ENCODE results near the gene USP11.
"Not testable (repeated sequence)": the region's sequence is repeated elsewhere in the genome, so short reads cannot be mapped to it uniquely, and the experiment has no call there.

The USP11 gene

DNA sequence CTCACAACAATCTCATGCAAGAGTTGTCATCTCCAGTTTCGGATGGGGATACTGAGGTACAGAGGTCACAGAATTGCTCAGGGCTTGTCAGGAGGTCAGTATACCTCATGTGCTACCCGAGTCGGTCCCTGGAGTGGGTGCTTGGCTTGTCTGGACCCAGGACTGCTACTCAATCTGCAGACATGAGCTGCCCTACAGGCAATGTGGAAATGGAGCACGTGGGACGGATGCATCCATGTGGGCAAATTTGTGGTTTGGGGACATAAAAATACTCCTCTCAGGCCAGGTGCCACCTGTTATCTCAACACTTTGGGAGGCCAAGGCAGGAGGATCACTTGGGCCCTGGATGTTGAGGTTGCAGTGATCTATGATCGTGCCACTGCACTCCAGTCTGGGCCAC lies 15.8 kb downstream of the USP11 start:
- no peak for DNase-seq

GRCh38 chrX:47250017-47250347 lies 17.2 kb downstream of the USP11 start:
- no peak for DNase-seq

GRCh38 chrX:47257620-47258019 lies 24.8 kb downstream of the USP11 start:
- not testable (repeated sequence) for DNase-seq

DNA sequence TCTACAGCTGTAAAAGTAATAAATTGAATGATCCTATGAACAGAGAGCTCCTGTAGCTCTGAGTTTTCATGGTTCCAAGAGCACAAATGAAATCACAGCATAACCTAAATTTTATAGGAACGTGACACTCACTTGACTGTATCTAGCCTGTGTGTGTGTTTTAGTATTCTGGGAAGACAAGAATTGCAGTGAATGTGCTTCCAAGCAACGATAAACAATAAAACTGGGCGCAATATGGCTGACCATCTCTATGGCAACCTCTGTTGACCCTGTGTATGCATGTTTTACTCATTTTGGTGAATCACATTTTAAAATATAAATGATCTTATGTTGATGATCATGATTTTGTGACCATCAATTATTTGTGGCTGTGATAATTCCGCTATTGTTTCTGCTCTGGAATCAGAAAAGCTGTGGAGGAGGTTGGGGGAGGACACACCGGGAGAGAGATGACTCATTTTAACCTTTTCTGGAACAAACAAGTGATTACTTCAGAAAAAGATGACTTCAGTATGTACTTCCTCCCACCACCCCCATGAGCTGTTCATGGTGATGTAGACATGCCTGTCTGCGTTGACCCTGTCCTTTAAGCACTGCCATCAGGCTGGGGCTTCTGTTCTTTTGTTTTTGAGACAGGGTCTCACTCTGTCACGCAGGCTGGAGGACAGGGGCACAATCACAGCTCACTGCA lies 31.8 kb downstream of the USP11 start:
- DNase-seq, result no peak

- DNase-seq, result no peak
Observed at GRCh38 chrX:47266643-47267042, 33.8 kb downstream of the USP11 start.

- DNase-seq, result no peak
Observed at GRCh38 chrX:47272013-47272408, 39.2 kb downstream of the USP11 start.

DNA sequence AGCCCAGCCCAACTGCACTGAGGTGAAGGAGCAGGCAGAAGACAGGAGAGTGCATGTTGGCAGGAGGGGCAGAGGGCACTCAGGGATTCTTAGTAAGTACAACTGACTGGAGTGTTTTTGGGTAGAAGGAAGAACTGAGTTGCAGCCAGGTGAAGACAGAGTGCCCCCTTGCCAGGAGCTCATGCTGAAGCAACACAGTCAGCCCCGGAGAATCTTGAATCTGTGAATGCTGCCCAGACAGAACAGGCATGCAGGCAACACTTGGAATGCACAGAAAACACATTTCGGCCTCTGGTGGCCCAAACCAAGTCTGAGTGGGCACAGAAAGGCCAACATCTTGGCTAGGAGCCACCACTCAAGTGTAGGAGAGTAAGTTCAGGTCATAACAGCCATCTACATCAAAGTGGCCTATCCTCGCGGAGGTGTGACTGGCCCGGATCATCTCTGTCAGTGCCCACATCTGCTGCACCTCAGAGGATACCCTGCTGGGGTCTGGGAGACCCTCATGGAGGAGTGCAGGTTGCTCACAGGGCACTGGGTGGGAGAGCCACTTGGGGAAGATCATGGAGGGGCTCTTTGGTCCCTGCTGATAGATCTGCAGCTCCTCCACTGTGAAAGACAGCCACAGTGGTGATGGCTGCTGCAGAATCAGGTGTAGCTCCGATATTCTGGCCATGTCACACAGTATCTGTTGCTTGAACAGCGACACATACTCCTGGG lies 40.4 kb downstream of the USP11 start:
- no peak for DNase-seq

DNA sequence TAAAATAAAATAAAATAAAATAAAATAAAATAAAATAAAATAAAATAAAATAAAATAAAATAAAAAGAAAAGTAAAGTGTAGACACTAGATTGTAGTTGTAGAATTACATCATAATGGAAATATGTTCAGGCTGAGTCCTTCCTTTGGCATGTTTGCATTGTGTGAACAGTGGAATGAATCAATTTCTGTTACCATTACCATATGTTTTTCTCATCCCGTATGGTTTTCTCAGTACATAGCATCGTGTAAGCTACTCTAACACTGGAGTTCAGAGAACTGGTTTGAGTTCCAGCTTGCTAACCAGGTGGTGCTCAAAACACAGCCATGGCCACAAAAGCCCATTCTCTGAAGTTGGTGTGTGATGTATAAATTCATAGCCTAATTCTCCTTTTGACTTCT lies 45.9 kb downstream of the USP11 start:
- DNase-seq, result no peak

- DNase-seq, result no peak
Observed at GRCh38 chrX:47283015-47283771, 50.4 kb downstream of the USP11 start.

DNA sequence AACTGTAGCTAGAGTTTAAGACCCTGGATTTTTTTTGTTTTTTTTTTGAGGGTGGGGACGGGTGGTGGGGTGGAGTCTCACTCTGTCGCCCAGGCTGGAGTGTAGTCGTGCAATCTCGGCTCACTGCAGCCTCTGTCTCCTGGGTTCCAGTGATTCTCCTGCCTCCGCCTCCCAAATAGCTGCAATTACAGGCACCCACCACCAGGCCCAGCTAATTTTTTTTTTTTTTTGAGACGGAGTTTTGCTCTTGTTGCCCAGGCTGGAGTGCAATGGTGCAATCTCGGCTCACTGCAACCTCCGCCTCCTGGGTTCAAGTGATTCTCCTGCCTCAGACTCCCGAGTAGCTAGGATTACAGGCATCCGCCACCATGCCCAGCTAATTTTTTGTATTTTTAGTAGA lies 51.8 kb downstream of the USP11 start:
- not testable (repeated sequence) for DNase-seq

GRCh38 chrX:47285836-47286320 lies 53.1 kb downstream of the USP11 start:
- no peak for DNase-seq

- DNase-seq, result no peak
Observed at GRCh38 chrX:47293106-47293505, 60.3 kb downstream of the USP11 start.

DNA sequence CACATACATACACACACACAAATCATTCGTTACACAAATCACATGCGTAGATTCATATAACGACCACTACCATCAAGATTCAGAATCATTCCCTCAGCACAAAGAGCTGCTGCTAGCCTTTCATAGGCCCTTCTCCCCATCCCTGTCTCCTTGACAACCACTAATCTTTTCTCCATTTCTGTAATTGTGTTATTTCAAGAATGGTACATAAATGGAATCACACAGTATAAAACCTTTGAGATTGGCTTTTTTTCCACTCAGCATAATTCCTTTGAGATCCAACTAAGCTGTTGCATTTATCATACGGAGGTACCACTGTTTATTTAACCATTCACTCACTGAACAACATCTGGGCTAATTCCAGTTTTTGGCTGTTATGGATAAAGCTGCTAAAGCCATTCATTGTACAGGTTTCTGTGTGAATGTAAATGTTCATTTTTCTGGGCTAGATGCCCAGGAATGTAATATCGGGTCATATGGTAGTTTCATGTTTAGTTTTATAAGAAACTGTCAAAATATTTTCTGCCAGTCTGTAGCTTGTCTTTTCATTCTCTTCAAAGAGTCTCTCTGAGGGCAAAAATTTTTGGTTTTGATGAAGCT lies 64.1 kb downstream of the USP11 start:
- DNase-seq, result no peak

DNA sequence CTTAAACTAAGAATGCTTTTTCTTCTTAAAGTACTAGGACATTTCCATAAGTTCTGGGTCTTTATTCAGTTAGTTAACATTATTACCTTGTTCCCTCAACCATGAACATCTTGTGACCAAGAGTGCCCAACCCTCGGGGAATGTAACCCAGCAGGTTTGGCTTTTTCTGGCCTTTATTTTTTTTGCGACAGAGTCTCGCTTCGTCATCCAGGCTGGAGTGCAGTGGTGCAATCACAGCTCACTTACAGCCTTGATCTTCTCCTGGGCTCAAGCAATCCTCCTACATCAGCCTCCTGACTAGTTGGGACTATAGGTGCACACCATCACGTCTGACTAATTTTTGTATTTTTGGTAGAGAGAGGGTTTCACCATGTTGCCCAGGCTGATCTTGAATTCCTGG lies 65.1 kb downstream of the USP11 start:
- DNase-seq, result no peak
